HCT116 (cell line): Measurements from ENCODE around the gene NAA20. TPM values are rescaled to one million over a fixed set of nuclear protein-coding genes. Genes with fewer than 3 reads are reported as not detected.

Source experiments
- ATAC-seq: fragments of 200-7000 bp; cut with Tn5 transposase; 2 replicates; pipeline ENCODE4 v1.9.1; 2020; ENCODE audit warnings: mild to moderate bottlenecking, moderate library complexity
- BruUV-seq: library from RNA; stranded (reverse); fragments of 400-500 nt; replicated peaks from 2 replicates; lab custom pipeline; 2021; lab: Mats Ljungman, UMichigan
- CTCF ChIA-PET: fragments of 300-600 bp; sonication (Branson Sonifier 250); formaldehyde crosslinking; loops from one replicate; lab custom pipeline; 2021; ENCODE audit warnings: antibody characterized with exemption; lab: Charles Lee
- POLR2A ChIA-PET: fragments of 300-600, 350-600 bp; sonication (Branson Sonifier 250); formaldehyde crosslinking; loops from one replicate; lab custom pipeline; 2021; ENCODE audit warnings: antibody characterized with exemption; lab: Charles Lee
- RAD21 ChIA-PET, 2 experiments: fragments of 300-600 bp; sonication (Branson Sonifier 250); formaldehyde crosslinking; loops; one replicate each; lab custom pipeline; 2023; ENCODE audit warnings: low total read pairs in 2 of 2; ENCODE audit not compliant: uncharacterized antibody in 2 of 2, unreplicated experiment in 2 of 2, low non-redundant PET in 1 of 2; lab: Charles Lee
- DNase-seq: peaks from one replicate; pipeline ENCODE4 v3.0.0-alpha.2; 2010; ENCODE audit warnings: low read depth, low spot score
- H2AFZ ChIP-seq: fragments of 200-600 bp; shearing (Covaris generic), sonication (generic); 2 replicates; pipeline ENCODE4 v1.6.1; 2017; ENCODE audit warnings: low read depth, mixed run types, mixed read lengths, antibody characterized with exemption, low read length; ENCODE audit not compliant: poor library complexity, severe bottlenecking
- H3K27ac ChIP-seq: 2 replicates; pipeline ENCODE4 v1.5.1; 2012; ENCODE audit warnings: low read depth, low read length
- H3K27me3 ChIP-seq: fragments of 200-600 bp; sonication (generic); 2 replicates; pipeline ENCODE4 v1.6.1; 2016; ENCODE audit warnings: mixed run types, low read length, mixed read lengths; ENCODE audit not compliant: insufficient read depth
- H3K36me3 ChIP-seq, 2 experiments: fragments of 200-500 bp in 1 of 2; fragments of 200-600 bp in 1 of 2; sonication (Bioruptor generic) in 1 of 2; sonication (generic) in 1 of 2; 2 replicates each; pipeline versions ENCODE4 v1.5.1 to v1.6.1; 2014 to 2016; ENCODE audit warnings: low read length in 2 of 2, inconsistent platforms in 1 of 2, mixed read lengths in 1 of 2, mixed run types in 1 of 2; ENCODE audit not compliant: insufficient read depth in 2 of 2, control insufficient read depth in 1 of 2
- H3K4me1 ChIP-seq, 2 experiments: fragments of 200-600 bp in 1 of 2; sonication (generic) in 1 of 2; 2 replicates each; pipeline versions ENCODE4 v1.5.1 to v1.6.1; 2012 to 2017; ENCODE audit warnings: low read length in 2 of 2, inconsistent platforms in 1 of 2, mild to moderate bottlenecking in 1 of 2, mixed read lengths in 1 of 2, mixed run types in 1 of 2, moderate library complexity in 1 of 2; ENCODE audit not compliant: insufficient read depth in 2 of 2, control insufficient read depth in 1 of 2
- H3K4me2 ChIP-seq: fragments of 200-600 bp; sonication (generic); 2 replicates; pipeline ENCODE4 v1.6.1; 2017; ENCODE audit warnings: mixed run types, low read length, mixed read lengths
- H3K4me3 ChIP-seq, 2 experiments: fragments of 200-600 bp in 1 of 2; sonication (generic) in 1 of 2; replicated peaks in 1 of 2; 2 replicates each; pipeline ENCODE4 v1.5.1; 2011 to 2016; ENCODE audit warnings: low read length in 2 of 2, control low read depth in 1 of 2, low read depth in 1 of 2, mild to moderate bottlenecking in 1 of 2, mixed read lengths in 1 of 2, mixed run types in 1 of 2
- H3K79me2 ChIP-seq: fragments of 200-600 bp; sonication (generic); 2 replicates; pipeline ENCODE4 v1.6.1; 2017; ENCODE audit warnings: mild to moderate bottlenecking, mixed run types, low read length, moderate library complexity, mixed read lengths; ENCODE audit not compliant: insufficient read depth
- H3K9ac ChIP-seq: fragments of 200-600 bp; sonication (generic); 2 replicates; pipeline ENCODE4 v1.6.1; 2016; ENCODE audit warnings: low read length, mixed read lengths
- H3K9me2 ChIP-seq: fragments of 200-600 bp; sonication (generic), shearing (Covaris generic); 2 replicates; pipeline ENCODE4 v1.6.1; 2017; ENCODE audit warnings: mixed run types, mild to moderate bottlenecking, moderate library complexity; ENCODE audit not compliant: insufficient read depth
- H3K9me3 ChIP-seq, 2 experiments: fragments of 200-500 bp in 1 of 2; fragments of 200-600 bp in 1 of 2; sonication (Bioruptor generic) in 1 of 2; sonication (generic) in 1 of 2; 2 replicates each; pipeline ENCODE4 v1.6.1; 2014 to 2017; ENCODE audit warnings: low read length in 2 of 2, mixed read lengths in 2 of 2, inconsistent platforms in 1 of 2, low read depth in 1 of 2, mild to moderate bottlenecking in 1 of 2, mixed run types in 1 of 2, moderate library complexity in 1 of 2; ENCODE audit not compliant: control insufficient read depth in 1 of 2, insufficient read depth in 1 of 2
- H4K20me1 ChIP-seq: fragments of 200-600 bp; sonication (generic), shearing (Covaris generic); 2 replicates; pipeline ENCODE4 v1.6.1; 2017; ENCODE audit warnings: mixed run types, mild to moderate bottlenecking, moderate library complexity; ENCODE audit not compliant: insufficient read depth
- EZH2phosphoT487 ChIP-seq: fragments of 200-600 bp; IDR thresholded peaks from 2 replicates; pipeline ENCODE4 v1.6.1; 2018; ENCODE audit warnings: antibody characterized with exemption, borderline replicate concordance
- POLR2A ChIP-seq: IDR thresholded peaks from 2 replicates; pipeline ENCODE4 v1.7.0; 2011; ENCODE audit warnings: borderline replicate concordance; ENCODE audit not compliant: insufficient read depth, insufficient read length; ENCODE audit errors: extremely low read depth
- TCF7L2 ChIP-seq: IDR thresholded peaks from 2 replicates; pipeline ENCODE4 v1.7.0; 2011; ENCODE audit warnings: borderline replicate concordance, inconsistent platforms; ENCODE audit not compliant: insufficient read depth, insufficient read length; ENCODE audit errors: extremely low read depth
- intact Hi-C: fragments of 100-400 bp; cut with micrococcal nuclease; formaldehyde crosslinking; loops from 2 replicates; pipeline ENCODE4 v1.10.0; 2022
- total RNA-seq: library from RNA; stranded (reverse); gene quantifications from one replicate; pipeline ENCODE4 v1.2.1, GENCODE V29; 2021; ENCODE audit not compliant: unreplicated experiment
- TF ChIP-seq, protein P1 (sequence below): IDR thresholded peaks from 2 replicates; pipeline ENCODE4 v1.6.1; 2012
- TF ChIP-seq, protein P2 (sequence below), 3 experiments: fragments of 200-600 bp in 1 of 3; sonication (generic) in 1 of 3; IDR thresholded peaks in 2 of 3; conservative IDR thresholded peaks in 1 of 3; 2 replicates each; pipeline ENCODE4 v1.5.1; 2012 to 2017; ENCODE audit warnings: low read depth in 2 of 3, low read length in 2 of 3, antibody characterized with exemption in 1 of 3, borderline replicate concordance in 1 of 3, control low read depth in 1 of 3, mild to moderate bottlenecking in 1 of 3, mixed read lengths in 1 of 3, mixed run types in 1 of 3, moderate library complexity in 1 of 3; ENCODE audit not compliant: insufficient read depth in 1 of 3
- TF ChIP-seq, protein P3 (sequence below): IDR thresholded peaks from 2 replicates; pipeline ENCODE4 v1.6.1; 2012; ENCODE audit warnings: low read depth

Gene NAA20
- total RNA-seq, 1 experiment from 2014 or later: 71.5 TPM

DNA sequence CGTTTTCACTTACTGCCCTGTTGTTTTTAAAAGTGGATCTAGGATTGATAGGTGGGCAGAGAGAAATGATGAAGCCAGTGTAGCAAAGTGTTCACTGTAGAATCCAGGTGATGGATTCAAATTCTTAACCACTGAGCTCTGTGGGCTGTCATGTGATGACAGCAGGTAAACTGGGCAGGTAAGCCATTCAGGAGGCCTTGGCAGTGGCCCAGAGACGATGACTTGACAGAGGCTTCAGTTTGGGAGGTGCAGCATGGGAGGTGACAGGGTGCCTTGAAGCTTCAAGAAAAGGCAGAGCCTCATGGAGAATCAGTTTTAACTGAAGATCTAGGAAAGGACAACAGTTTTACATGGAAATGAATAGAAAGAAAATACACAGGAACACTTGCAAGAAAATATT is 2.0 kb downstream of the NAA20 start:
- intact Hi-C loops: loop anchor here (5.0 kb wide), 1 partner anchor 232 kb away; no protein-coding TSS in a partner anchor

More for the DNA sequence above, 2.0 kb downstream of the NAA20 start:
- no TSS peak for BruUV-seq
- Histone ChIP-seq H3K4me3 (peak overlapping the region in 1 of 2 experiments; percentile 98; a peak in 2 of 4 replicates), H3K4me2 (peak overlapping the region; percentile 87), H3K4me1 (peaks cover 22 to 30% of the 10 kb centered on the region in 2 experiments), H3K36me3 (peaks cover 5 to 14% of the 10 kb centered on the region in 2 experiments; a peak in 3 of 4 replicates), H3K27ac (peak overlapping the region; percentile 38), H3K79me2 (peaks cover 70% of the 10 kb centered on the region), H3K27me3 (no peaks in the 10 kb centered on the region), H3K9me2 (no peaks in the 10 kb centered on the region)
- CTCF ChIA-PET: no interaction called here
- no peak for DNase-seq
- RAD21 ChIA-PET: no interaction called here
- TF ChIP-seq EZH2phosphoT487 (no peak), POLR2A (no peak), TCF7L2 (no peak)
- TF ChIP-seq, protein P1, sequence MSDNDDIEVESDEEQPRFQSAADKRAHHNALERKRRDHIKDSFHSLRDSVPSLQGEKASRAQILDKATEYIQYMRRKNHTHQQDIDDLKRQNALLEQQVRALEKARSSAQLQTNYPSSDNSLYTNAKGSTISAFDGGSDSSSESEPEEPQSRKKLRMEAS: no peak
- TF ChIP-seq, protein P2, sequence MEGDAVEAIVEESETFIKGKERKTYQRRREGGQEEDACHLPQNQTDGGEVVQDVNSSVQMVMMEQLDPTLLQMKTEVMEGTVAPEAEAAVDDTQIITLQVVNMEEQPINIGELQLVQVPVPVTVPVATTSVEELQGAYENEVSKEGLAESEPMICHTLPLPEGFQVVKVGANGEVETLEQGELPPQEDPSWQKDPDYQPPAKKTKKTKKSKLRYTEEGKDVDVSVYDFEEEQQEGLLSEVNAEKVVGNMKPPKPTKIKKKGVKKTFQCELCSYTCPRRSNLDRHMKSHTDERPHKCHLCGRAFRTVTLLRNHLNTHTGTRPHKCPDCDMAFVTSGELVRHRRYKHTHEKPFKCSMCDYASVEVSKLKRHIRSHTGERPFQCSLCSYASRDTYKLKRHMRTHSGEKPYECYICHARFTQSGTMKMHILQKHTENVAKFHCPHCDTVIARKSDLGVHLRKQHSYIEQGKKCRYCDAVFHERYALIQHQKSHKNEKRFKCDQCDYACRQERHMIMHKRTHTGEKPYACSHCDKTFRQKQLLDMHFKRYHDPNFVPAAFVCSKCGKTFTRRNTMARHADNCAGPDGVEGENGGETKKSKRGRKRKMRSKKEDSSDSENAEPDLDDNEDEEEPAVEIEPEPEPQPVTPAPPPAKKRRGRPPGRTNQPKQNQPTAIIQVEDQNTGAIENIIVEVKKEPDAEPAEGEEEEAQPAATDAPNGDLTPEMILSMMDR (IDR thresholded peaks at IDR 0.05 in 2 of 3, conservative IDR thresholded peaks at IDR 0.05 in 1 of 3; ENCODE audit: borderline replicate concordance in 1 of 3, insufficient read depth in 1 of 3, low read depth in 2 of 3, low read length in 2 of 3): no peak
- TF ChIP-seq, protein P3, sequence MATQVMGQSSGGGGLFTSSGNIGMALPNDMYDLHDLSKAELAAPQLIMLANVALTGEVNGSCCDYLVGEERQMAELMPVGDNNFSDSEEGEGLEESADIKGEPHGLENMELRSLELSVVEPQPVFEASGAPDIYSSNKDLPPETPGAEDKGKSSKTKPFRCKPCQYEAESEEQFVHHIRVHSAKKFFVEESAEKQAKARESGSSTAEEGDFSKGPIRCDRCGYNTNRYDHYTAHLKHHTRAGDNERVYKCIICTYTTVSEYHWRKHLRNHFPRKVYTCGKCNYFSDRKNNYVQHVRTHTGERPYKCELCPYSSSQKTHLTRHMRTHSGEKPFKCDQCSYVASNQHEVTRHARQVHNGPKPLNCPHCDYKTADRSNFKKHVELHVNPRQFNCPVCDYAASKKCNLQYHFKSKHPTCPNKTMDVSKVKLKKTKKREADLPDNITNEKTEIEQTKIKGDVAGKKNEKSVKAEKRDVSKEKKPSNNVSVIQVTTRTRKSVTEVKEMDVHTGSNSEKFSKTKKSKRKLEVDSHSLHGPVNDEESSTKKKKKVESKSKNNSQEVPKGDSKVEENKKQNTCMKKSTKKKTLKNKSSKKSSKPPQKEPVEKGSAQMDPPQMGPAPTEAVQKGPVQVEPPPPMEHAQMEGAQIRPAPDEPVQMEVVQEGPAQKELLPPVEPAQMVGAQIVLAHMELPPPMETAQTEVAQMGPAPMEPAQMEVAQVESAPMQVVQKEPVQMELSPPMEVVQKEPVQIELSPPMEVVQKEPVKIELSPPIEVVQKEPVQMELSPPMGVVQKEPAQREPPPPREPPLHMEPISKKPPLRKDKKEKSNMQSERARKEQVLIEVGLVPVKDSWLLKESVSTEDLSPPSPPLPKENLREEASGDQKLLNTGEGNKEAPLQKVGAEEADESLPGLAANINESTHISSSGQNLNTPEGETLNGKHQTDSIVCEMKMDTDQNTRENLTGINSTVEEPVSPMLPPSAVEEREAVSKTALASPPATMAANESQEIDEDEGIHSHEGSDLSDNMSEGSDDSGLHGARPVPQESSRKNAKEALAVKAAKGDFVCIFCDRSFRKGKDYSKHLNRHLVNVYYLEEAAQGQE: no peak
- TF ChIP-seq, all 23 proteins: peak for 0
- Histone ChIP-seq H3K9me3 (no peaks in the 10 kb centered on the region), H3K9ac (peak overlapping the region; percentile 92; the same call in 1 of the 2 replicates), H4K20me1 (peaks cover 8% of the 10 kb centered on the region; the same call in 1 of the 2 replicates), H2AFZ (no peak overlapping the region)
- POLR2A ChIA-PET: no interaction called here
- ATAC-seq: no peak
